Measurements from ENCODE around the gene CIB2.
A peak's percentile ranks its signal among the peaks of the same experiment; 100 is the strongest.

The CIB2 gene

GRCh38 chr15:78109156-78109555 lies 22.1 kb downstream of the CIB2 start:
- H3K4me1 ChIP-seq = peaks cover 30% of the 10 kb centered on the region
- no peak for TF ChIP-seq Cebpa-rat (IDR thresholded peaks at IDR 0.05)
- no peak overlapping the region for H3K4me3 ChIP-seq
- H3K27me3 ChIP-seq = no peaks in the 10 kb centered on the region
- H3K9me3 ChIP-seq = no peaks in the 10 kb centered on the region
- no peak overlapping the region for H3K27ac ChIP-seq
- H3K9ac ChIP-seq = no peak overlapping the region
- no peaks in the 10 kb centered on the region for H4K20me1 ChIP-seq
- no peak overlapping the region for H3K4me2 ChIP-seq
- H3K36me3 ChIP-seq = no peaks in the 10 kb centered on the region

- H3K4me3 ChIP-seq = no peak overlapping the region
- no peaks in the 10 kb centered on the region for H3K9me3 ChIP-seq
- no peak overlapping the region; the same call in 1 of the 2 replicates for H3K27ac ChIP-seq
- H3K4me2 ChIP-seq = no peak overlapping the region
- no peaks in the 10 kb centered on the region for H3K36me3 ChIP-seq
- peaks cover 30% of the 10 kb centered on the region for H3K4me1 ChIP-seq
- no peak overlapping the region for H3K9ac ChIP-seq
- no peak for TF ChIP-seq Cebpa-rat (IDR thresholded peaks at IDR 0.05)
- no peaks in the 10 kb centered on the region for H3K27me3 ChIP-seq
- no peaks in the 10 kb centered on the region for H4K20me1 ChIP-seq
These were observed 22.8 kb downstream of the CIB2 start for GRCh38 chr15:78108300-78109084.

DNA sequence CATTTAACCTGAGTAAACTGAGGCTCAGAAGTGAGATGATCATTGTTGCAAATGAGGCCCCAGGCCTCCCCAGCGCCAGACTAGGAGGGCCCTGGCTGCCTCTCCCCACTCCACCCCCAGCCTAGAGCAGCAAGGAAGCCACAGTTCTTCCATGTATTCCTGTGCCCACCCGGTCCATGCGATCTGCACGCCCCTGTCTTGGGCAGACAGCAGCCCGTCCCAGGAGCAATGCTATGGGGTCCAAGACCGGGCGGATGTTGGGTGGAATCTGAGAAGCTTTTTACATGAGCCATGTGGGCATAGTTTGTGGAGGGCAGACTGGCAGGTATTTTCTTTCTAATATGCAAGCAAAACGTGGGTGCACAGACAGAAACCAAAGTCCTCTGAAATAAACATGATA lies 23.8 kb downstream of the CIB2 start:
- H3K4me3 ChIP-seq = no peak overlapping the region
- no peaks in the 10 kb centered on the region for H4K20me1 ChIP-seq
- H3K4me1 ChIP-seq = peaks cover 36% of the 10 kb centered on the region
- TF ChIP-seq Cebpa-rat (IDR thresholded peaks at IDR 0.05) = no peak
- no peaks in the 10 kb centered on the region for H3K36me3 ChIP-seq
- no peak overlapping the region for H3K9ac ChIP-seq
- H3K27me3 ChIP-seq = no peaks in the 10 kb centered on the region
- H3K9me3 ChIP-seq = no peaks in the 10 kb centered on the region
- no peak overlapping the region for H3K27ac ChIP-seq
- no peak overlapping the region for H3K4me2 ChIP-seq

DNA sequence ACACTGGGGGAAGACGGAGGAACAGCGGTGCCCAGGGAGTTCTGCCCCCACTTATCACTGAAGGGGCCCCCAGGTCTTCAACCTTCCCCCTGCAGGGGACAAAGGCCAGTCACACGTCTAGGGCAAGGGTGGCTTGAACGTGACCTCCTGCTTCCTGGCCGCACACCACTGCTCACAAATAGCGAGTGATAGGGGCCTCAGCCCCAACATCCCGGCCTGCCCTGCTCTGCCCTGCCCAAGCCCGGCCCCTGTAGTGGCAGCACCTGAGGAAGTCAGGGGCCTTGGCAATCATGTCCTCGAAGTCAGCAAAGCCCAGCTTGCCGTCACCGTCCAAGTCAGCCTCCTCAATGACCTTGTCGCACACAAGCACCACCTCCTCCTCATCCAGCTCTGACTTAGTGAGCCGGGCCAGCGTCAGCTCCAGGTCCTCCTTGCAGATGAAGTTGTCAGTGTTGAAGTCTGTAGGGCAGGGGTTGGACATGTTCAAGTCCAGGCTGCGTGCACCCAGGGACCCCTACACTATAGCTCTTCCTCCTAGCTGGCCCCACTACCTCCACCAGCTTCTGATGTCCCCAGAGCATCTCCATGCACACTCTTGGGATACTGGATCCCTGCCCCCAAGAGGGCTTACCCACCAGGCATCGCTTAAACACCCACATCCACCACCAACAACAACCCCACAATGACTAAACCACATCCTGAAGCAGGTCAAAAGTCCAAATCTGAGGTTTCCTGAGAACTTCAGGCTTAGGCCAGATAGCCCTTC lies 25.6 kb downstream of the CIB2 start:
- H3K4me3 ChIP-seq = no peak overlapping the region
- no peaks in the 10 kb centered on the region for H4K20me1 ChIP-seq
- no peak for TF ChIP-seq Cebpa-rat (IDR thresholded peaks at IDR 0.05)
- no peaks in the 10 kb centered on the region for H3K27me3 ChIP-seq
- no peak overlapping the region for H3K27ac ChIP-seq
- H3K4me1 ChIP-seq = peaks cover 36% of the 10 kb centered on the region
- H3K9me3 ChIP-seq = no peaks in the 10 kb centered on the region
- 0 out of 2 replicates have a peak overlapping the region, but pooled peaks have one; percentile 11 for H3K9ac ChIP-seq
- peak overlapping the region; percentile 42 for H3K4me2 ChIP-seq
- no peaks in the 10 kb centered on the region for H3K36me3 ChIP-seq

- Histone ChIP-seq H3K27ac (no peak overlapping the region), H3K4me1 (peaks cover 36% of the 10 kb centered on the region), H3K4me2 (peak overlapping the region; percentile 42), H3K9ac (0 out of 2 replicates have a peak overlapping the region, but pooled peaks have one; percentile 11), H3K4me3 (no peak overlapping the region), H3K27me3 (no peaks in the 10 kb centered on the region), H3K36me3 (no peaks in the 10 kb centered on the region), H4K20me1 (no peaks in the 10 kb centered on the region), H3K9me3 (no peaks in the 10 kb centered on the region)
- TF ChIP-seq Cebpa-rat (IDR thresholded peaks at IDR 0.05) = no peak
These were observed 26.4 kb downstream of the CIB2 start for GRCh38 chr15:78104566-78105475.

DNA sequence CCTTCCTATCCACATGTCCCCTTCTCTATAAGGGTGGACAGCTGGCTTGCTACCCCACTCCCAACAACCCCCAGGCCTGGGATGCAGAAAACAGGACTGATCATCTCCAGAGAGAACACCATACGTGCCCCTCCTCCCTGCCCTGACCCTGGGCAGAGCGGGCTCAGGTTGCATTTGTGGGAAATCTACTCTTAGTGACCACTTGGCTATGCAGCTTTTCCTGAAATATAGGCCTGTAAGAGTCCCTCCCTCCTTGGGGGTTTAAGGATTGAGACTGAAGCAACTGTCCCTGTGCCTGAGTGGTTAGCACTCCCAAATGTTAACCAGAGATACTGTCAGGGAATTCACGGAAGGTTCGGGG lies 27.1 kb downstream of the CIB2 start:
- Histone ChIP-seq H3K9ac (no peak overlapping the region), H3K4me2 (peak overlapping the region; percentile 54), H3K4me1 (peaks cover 36% of the 10 kb centered on the region), H3K9me3 (no peaks in the 10 kb centered on the region), H3K27ac (no peak overlapping the region), H3K4me3 (no peak overlapping the region), H3K27me3 (no peaks in the 10 kb centered on the region), H3K36me3 (no peaks in the 10 kb centered on the region), H4K20me1 (no peaks in the 10 kb centered on the region)
- no peak for TF ChIP-seq Cebpa-rat (IDR thresholded peaks at IDR 0.05)

- Histone ChIP-seq H3K4me3 (no peak overlapping the region), H3K4me2 (peak overlapping the region; percentile 54), H3K36me3 (no peaks in the 10 kb centered on the region), H3K9ac (no peak overlapping the region), H3K4me1 (peaks cover 36% of the 10 kb centered on the region), H3K27me3 (no peaks in the 10 kb centered on the region), H4K20me1 (no peaks in the 10 kb centered on the region), H3K9me3 (no peaks in the 10 kb centered on the region), H3K27ac (no peak overlapping the region)
- TF ChIP-seq Cebpa-rat (IDR thresholded peaks at IDR 0.05) = no peak
These were observed 27.7 kb downstream of the CIB2 start for GRCh38 chr15:78103406-78104118.

DNA sequence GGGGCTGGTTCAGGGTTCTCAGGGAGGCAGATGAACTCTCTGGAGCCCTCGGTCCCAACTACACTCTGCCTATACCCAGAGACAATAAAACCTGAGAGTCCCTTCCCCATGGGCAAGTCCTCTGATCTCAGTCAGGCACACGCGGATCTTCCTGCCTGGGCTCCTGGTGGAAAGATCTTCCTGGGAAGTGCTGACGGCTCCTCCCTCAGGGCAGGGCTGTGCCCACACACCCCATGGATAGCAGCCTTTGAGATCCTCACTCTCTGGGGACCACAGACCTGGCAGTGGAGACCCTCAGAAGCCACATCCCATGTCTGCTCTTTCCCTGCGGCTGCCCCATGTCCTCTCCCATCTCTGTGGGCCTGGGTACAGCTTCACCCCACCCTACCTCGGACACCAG lies 28.5 kb downstream of the CIB2 start:
- no peak overlapping the region for H3K9ac ChIP-seq
- no peaks in the 10 kb centered on the region for H4K20me1 ChIP-seq
- H3K4me1 ChIP-seq = peaks cover 36% of the 10 kb centered on the region
- H3K27ac ChIP-seq = no peak overlapping the region
- H3K27me3 ChIP-seq = no peaks in the 10 kb centered on the region
- H3K4me3 ChIP-seq = no peak overlapping the region
- no peak overlapping the region for H3K4me2 ChIP-seq
- no peaks in the 10 kb centered on the region for H3K36me3 ChIP-seq
- no peaks in the 10 kb centered on the region for H3K9me3 ChIP-seq
- no peak for TF ChIP-seq Cebpa-rat (IDR thresholded peaks at IDR 0.05)

- H3K9me3 ChIP-seq = no peaks in the 10 kb centered on the region
- no peaks in the 10 kb centered on the region for H3K27me3 ChIP-seq
- H3K4me1 ChIP-seq = peaks cover 36% of the 10 kb centered on the region
- no peak overlapping the region for H3K27ac ChIP-seq
- H3K4me2 ChIP-seq = no peak overlapping the region
- no peaks in the 10 kb centered on the region for H4K20me1 ChIP-seq
- no peak overlapping the region for H3K9ac ChIP-seq
- H3K36me3 ChIP-seq = no peaks in the 10 kb centered on the region
- H3K4me3 ChIP-seq = no peak overlapping the region
- TF ChIP-seq Cebpa-rat (IDR thresholded peaks at IDR 0.05) = no peak
These were observed 29.0 kb downstream of the CIB2 start for GRCh38 chr15:78102211-78102610.

Data from BLaER1 (cell line).